Ishikawa (cell line): ENCODE measurements around the gene CFAP97D1.
A peak's percentile ranks its signal among the peaks of the same experiment; 100 is the strongest.

Experiments used
- CEBPB ChIP-seq: IDR thresholded peaks from 2 replicates; pipeline ENCODE4 v1.6.1; 2012
- CREB1 ChIP-seq: IDR thresholded peaks from 2 replicates; pipeline ENCODE4 v1.6.1; 2012; ENCODE audit warnings: low read depth
- EGR1 ChIP-seq: IDR thresholded peaks from 2 replicates; pipeline ENCODE4 v1.6.1; 2012
- EP300 ChIP-seq: IDR thresholded peaks from 2 replicates; pipeline ENCODE4 v1.6.1; 2012; ENCODE audit warnings: borderline replicate concordance
- FOXM1 ChIP-seq: IDR thresholded peaks from 2 replicates; pipeline ENCODE4 v1.6.1; 2012; ENCODE audit warnings: low read depth, borderline replicate concordance
- MAX ChIP-seq: IDR thresholded peaks from 2 replicates; pipeline ENCODE4 v1.6.1; 2012
- NFIC ChIP-seq: IDR thresholded peaks from 2 replicates; pipeline ENCODE4 v1.6.1; 2012
- RAD21 ChIP-seq: IDR thresholded peaks from 2 replicates; pipeline ENCODE4 v1.6.1; 2012; ENCODE audit warnings: low read depth
- REST ChIP-seq: IDR thresholded peaks from 2 replicates; pipeline ENCODE4 v1.6.1; 2012; ENCODE audit warnings: low read depth, mild to moderate bottlenecking
- TAF1 ChIP-seq: IDR thresholded peaks from 2 replicates; pipeline ENCODE4 v1.6.1; 2012; ENCODE audit warnings: low read depth, mild to moderate bottlenecking
- TCF12 ChIP-seq: IDR thresholded peaks from 2 replicates; pipeline ENCODE4 v1.6.1; 2012; ENCODE audit warnings: low read depth
- TEAD4 ChIP-seq: IDR thresholded peaks from 2 replicates; pipeline ENCODE4 v1.6.1; 2012
- USF1 ChIP-seq: IDR thresholded peaks from 2 replicates; pipeline ENCODE4 v1.6.1; 2012
- YY1 ChIP-seq: IDR thresholded peaks from 2 replicates; pipeline ENCODE4 v1.6.1; 2012; ENCODE audit warnings: low read depth
- ZBTB7A ChIP-seq: IDR thresholded peaks from 2 replicates; pipeline ENCODE4 v1.6.1; 2012; ENCODE audit warnings: low read depth

CFAP97D1 gene

GRCh38 chr17:43788540-43788939 is 8.3 kb downstream of the CFAP97D1 start:
- TF ChIP-seq YY1 = no peak
- TF ChIP-seq MAX = no peak
- no peak for TF ChIP-seq EGR1
- TF ChIP-seq ZBTB7A = no peak
- TF ChIP-seq RAD21 = no peak
- TF ChIP-seq CEBPB = no peak

GRCh38 chr17:43789482-43789881 is 9.2 kb downstream of the CFAP97D1 start:
- TF ChIP-seq TAF1 = no peak
- TF ChIP-seq RAD21 = no peak
- TF ChIP-seq FOXM1 = no peak
- no peak for TF ChIP-seq CEBPB
- TF ChIP-seq TCF12 = no peak
- no peak for TF ChIP-seq ZBTB7A
- no peak for TF ChIP-seq USF1
- no peak for TF ChIP-seq EP300
- TF ChIP-seq REST = no peak
- TF ChIP-seq YY1 = no peak
- no peak for TF ChIP-seq TEAD4
- no peak for TF ChIP-seq CREB1
- TF ChIP-seq NFIC = no peak
- no peak for TF ChIP-seq MAX
- no peak for TF ChIP-seq EGR1

GRCh38 chr17:43790311-43790940 is 10.2 kb downstream of the CFAP97D1 start:
- no peak for TF ChIP-seq NFIC
- TF ChIP-seq ZBTB7A = no peak
- no peak for TF ChIP-seq YY1
- no peak for TF ChIP-seq USF1
- peak; percentile 52 for TF ChIP-seq RAD21
- no peak for TF ChIP-seq TCF12
- no peak for TF ChIP-seq TAF1

GRCh38 chr17:43791589-43791988 is 11.4 kb downstream of the CFAP97D1 start:
- TF ChIP-seq FOXM1 = no peak
- TF ChIP-seq TEAD4 = 0 out of 2 replicates have a peak, but pooled peaks have one; percentile 44
- no peak for TF ChIP-seq USF1
- TF ChIP-seq EP300 = no peak
- TF ChIP-seq CEBPB = no peak
- TF ChIP-seq TCF12 = no peak
- no peak for TF ChIP-seq NFIC
- no peak for TF ChIP-seq REST
- TF ChIP-seq MAX = peak; percentile 59
- no peak for TF ChIP-seq CREB1
- TF ChIP-seq EGR1 = no peak
- TF ChIP-seq TAF1 = no peak
- TF ChIP-seq YY1 = peak; percentile 56
- TF ChIP-seq ZBTB7A = no peak
- no peak for TF ChIP-seq RAD21

GRCh38 chr17:43799047-43799446 is 18.8 kb downstream of the CFAP97D1 start:
- no peak for TF ChIP-seq TEAD4
- TF ChIP-seq TCF12 = no peak
- TF ChIP-seq REST = no peak
- no peak for TF ChIP-seq CEBPB
- TF ChIP-seq EGR1 = no peak
- no peak for TF ChIP-seq RAD21
